Astrocyte (in vitro differentiated cells and primary cell): ENCODE data around the gene CIDEB. TPM values are rescaled to one million over a fixed set of nuclear protein-coding genes. Genes with fewer than 3 reads are reported as not detected.

Source experiments
- DNase-seq: peaks from one replicate; pipeline ENCODE4 v3.0.0-alpha.2; 2010; ENCODE audit warnings: low read depth
- FAIRE-seq: peaks from 2 replicates; lab custom pipeline; 2011; peaks lifted over from hg19 to GRCh38; lab: Jason Lieb, UNC
- H2AFZ ChIP-seq: 2 replicates; pipeline ENCODE4 v1.6.0; 2012; ENCODE audit warnings: low read depth, low read length, inconsistent platforms
- H3K27ac ChIP-seq: 2 replicates; pipeline ENCODE4 v1.5.1; 2011; ENCODE audit warnings: low read depth, low read length, inconsistent platforms
- H3K27me3 ChIP-seq: 2 replicates; pipeline ENCODE4 v1.6.0; 2011; ENCODE audit warnings: low read length, inconsistent platforms; ENCODE audit not compliant: insufficient read depth
- H3K36me3 ChIP-seq: 2 replicates; pipeline ENCODE4 v1.5.1; 2011; ENCODE audit warnings: low read length, inconsistent platforms; ENCODE audit not compliant: insufficient read depth
- H3K4me1 ChIP-seq: 2 replicates; pipeline ENCODE4 v1.5.1; 2011; ENCODE audit warnings: low read length, inconsistent platforms; ENCODE audit not compliant: insufficient read depth
- H3K4me2 ChIP-seq: 2 replicates; pipeline ENCODE4 v1.6.0; 2012; ENCODE audit warnings: low read length, inconsistent platforms
- H3K4me3 ChIP-seq: 2 replicates; pipeline ENCODE4 v1.5.1; 2011; ENCODE audit warnings: low read depth, mild to moderate bottlenecking, low read length, inconsistent platforms; ENCODE audit not compliant: insufficient read depth
- H3K79me2 ChIP-seq: 2 replicates; pipeline ENCODE4 v1.6.0; 2012; ENCODE audit warnings: mild to moderate bottlenecking, low read length, inconsistent platforms; ENCODE audit not compliant: insufficient read depth
- H3K9ac ChIP-seq: 2 replicates; pipeline ENCODE4 v1.6.0; 2012; ENCODE audit warnings: mild to moderate bottlenecking, low read length, inconsistent platforms
- H3K9me3 ChIP-seq: 2 replicates; pipeline ENCODE4 v1.5.1; 2012; ENCODE audit warnings: low read depth, mild to moderate bottlenecking, low read length, inconsistent platforms; ENCODE audit not compliant: insufficient read depth
- H4K20me1 ChIP-seq: 2 replicates; pipeline ENCODE4 v1.6.0; 2012; ENCODE audit warnings: low read length, inconsistent platforms; ENCODE audit not compliant: insufficient read depth
- H3K27ac Mint-ChIP-seq: one replicate; pipeline ENCODE4 v1.8.0; 2021; ENCODE audit warnings: mild to moderate bottlenecking, mixed read lengths; ENCODE audit not compliant: unreplicated experiment
- H3K27me3 Mint-ChIP-seq: one replicate; pipeline ENCODE4 v1.8.0; 2021; ENCODE audit warnings: low read depth, mixed read lengths; ENCODE audit not compliant: unreplicated experiment
- H3K36me3 Mint-ChIP-seq: one replicate; pipeline ENCODE4 v1.8.0; 2021; ENCODE audit warnings: low read depth, mixed read lengths; ENCODE audit not compliant: unreplicated experiment
- H3K4me1 Mint-ChIP-seq: one replicate; pipeline ENCODE4 v1.8.0; 2021; ENCODE audit warnings: low read depth, mixed read lengths; ENCODE audit not compliant: unreplicated experiment
- H3K4me3 Mint-ChIP-seq: one replicate; pipeline ENCODE4 v1.8.0; 2021; ENCODE audit warnings: mild to moderate bottlenecking, moderate library complexity, mixed read lengths; ENCODE audit not compliant: unreplicated experiment
- H3K9me3 Mint-ChIP-seq: one replicate; pipeline ENCODE4 v1.8.0; 2021; ENCODE audit warnings: mild to moderate bottlenecking, mixed read lengths; ENCODE audit not compliant: unreplicated experiment
- EZH2 ChIP-seq: IDR thresholded peaks from 2 replicates; pipeline ENCODE4 v1.6.1; 2012; ENCODE audit warnings: mild to moderate bottlenecking, low read length, inconsistent platforms; ENCODE audit not compliant: insufficient read depth
- total RNA-seq: library from RNA; stranded (reverse); gene quantifications from 2 replicates; pipeline ENCODE4 v1.2.1, GENCODE V29; 2021
- TF ChIP-seq, protein P1 (sequence below): IDR thresholded peaks from 2 replicates; pipeline ENCODE4 v1.5.1; 2011; ENCODE audit warnings: low read depth, mild to moderate bottlenecking, inconsistent platforms, low read length, moderate library complexity; ENCODE audit not compliant: insufficient read depth

The CIDEB gene
- total RNA-seq, 1 donor from 2014 or later: not detected

DNA sequence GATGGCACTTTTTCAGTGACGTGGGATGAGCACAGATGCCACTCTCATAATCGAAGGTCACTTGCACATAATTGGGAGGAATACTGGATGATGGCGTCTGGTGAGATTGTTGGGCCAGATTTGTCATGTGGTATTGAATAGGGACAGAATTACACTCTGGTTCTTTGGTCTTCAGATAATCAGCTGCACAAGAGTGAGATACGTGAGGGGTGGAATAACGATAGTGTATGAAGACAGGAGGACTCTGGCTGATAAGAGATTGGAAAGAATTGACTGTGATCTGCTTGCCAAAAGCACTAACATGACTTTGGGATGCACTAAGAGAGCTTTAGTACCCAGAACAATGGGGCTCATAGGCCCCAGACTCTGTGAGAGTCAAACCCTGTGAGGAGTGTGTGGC lies 29.4 kb downstream of the CIDEB start:
- no peaks in the 10 kb centered on the region for H3K9me3 ChIP-seq
- H3K4me3 Mint-ChIP-seq: no peak overlapping the region
- H3K4me1 ChIP-seq: no peaks in the 10 kb centered on the region
- TF ChIP-seq, protein P1, sequence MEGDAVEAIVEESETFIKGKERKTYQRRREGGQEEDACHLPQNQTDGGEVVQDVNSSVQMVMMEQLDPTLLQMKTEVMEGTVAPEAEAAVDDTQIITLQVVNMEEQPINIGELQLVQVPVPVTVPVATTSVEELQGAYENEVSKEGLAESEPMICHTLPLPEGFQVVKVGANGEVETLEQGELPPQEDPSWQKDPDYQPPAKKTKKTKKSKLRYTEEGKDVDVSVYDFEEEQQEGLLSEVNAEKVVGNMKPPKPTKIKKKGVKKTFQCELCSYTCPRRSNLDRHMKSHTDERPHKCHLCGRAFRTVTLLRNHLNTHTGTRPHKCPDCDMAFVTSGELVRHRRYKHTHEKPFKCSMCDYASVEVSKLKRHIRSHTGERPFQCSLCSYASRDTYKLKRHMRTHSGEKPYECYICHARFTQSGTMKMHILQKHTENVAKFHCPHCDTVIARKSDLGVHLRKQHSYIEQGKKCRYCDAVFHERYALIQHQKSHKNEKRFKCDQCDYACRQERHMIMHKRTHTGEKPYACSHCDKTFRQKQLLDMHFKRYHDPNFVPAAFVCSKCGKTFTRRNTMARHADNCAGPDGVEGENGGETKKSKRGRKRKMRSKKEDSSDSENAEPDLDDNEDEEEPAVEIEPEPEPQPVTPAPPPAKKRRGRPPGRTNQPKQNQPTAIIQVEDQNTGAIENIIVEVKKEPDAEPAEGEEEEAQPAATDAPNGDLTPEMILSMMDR: no peak
- no peak for TF ChIP-seq EZH2
- no peaks in the 10 kb centered on the region for H3K27me3 ChIP-seq
- H3K36me3 Mint-ChIP-seq: peaks cover 16% of the 10 kb centered on the region
- FAIRE-seq: no peak
- H3K27ac Mint-ChIP-seq: no peak overlapping the region
- no peaks in the 10 kb centered on the region for H3K27me3 Mint-ChIP-seq
- no peak overlapping the region for H3K4me3 ChIP-seq
- H3K27ac ChIP-seq: no peak overlapping the region
- peaks cover 7% of the 10 kb centered on the region for H3K4me1 Mint-ChIP-seq
- H3K9me3 Mint-ChIP-seq: no peaks in the 10 kb centered on the region
- H3K79me2 ChIP-seq: no peaks in the 10 kb centered on the region
- H4K20me1 ChIP-seq: peaks cover 18% of the 10 kb centered on the region
- H3K4me2 ChIP-seq: no peak overlapping the region
- no peak for DNase-seq
- no peak overlapping the region for H2AFZ ChIP-seq
- H3K9ac ChIP-seq: no peak overlapping the region
- H3K36me3 ChIP-seq: no peaks in the 10 kb centered on the region

DNA sequence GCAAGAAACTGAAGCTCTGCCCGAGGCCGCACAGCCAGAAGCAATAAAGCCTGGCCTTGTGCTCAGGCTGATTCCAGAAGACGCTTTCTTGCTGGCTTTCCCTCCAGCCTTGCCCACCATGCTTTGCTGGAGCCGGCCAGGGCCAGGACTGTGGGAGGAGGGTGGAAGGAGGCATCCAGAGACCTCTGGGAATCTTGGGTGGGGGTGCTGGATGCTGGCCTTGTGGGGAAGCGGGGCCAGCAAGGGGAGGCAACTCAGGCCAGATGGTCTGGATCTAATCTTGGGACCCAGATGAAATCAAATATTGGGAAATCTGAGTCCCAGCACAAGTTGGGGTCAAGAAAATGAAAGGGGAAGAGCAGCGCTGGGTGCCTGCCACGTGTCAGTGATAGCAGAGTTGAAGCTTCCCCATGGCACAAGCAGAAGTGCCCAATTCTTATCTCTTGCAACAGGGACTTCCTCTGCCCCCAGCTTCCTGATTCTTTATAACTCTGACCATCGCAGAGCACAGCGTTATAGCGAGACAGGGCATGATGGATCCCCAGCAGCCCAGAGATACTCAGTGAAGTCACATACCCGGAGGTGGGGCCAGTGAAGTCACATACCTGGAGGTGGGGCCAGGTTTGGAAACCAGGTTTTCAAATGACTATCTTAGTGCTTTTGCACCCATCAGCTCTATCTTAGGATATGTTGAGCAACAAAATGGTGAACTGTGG lies 30.0 kb downstream of the CIDEB start:
- Histone ChIP-seq H2AFZ (no peak overlapping the region), H3K79me2 (no peaks in the 10 kb centered on the region), H3K9ac (no peak overlapping the region), H3K36me3 (no peaks in the 10 kb centered on the region), H3K27me3 (no peaks in the 10 kb centered on the region), H3K27ac (no peak overlapping the region), H3K4me2 (no peak overlapping the region), H3K4me1 (no peaks in the 10 kb centered on the region), H3K4me3 (no peak overlapping the region), H3K9me3 (no peaks in the 10 kb centered on the region), H4K20me1 (peaks cover 18% of the 10 kb centered on the region)
- FAIRE-seq: no peak
- H3K4me1 Mint-ChIP-seq: peaks cover 5% of the 10 kb centered on the region
- H3K27ac Mint-ChIP-seq: no peak overlapping the region
- peaks cover 16% of the 10 kb centered on the region for H3K36me3 Mint-ChIP-seq
- no peak for DNase-seq
- H3K4me3 Mint-ChIP-seq: no peak overlapping the region
- H3K9me3 Mint-ChIP-seq: no peaks in the 10 kb centered on the region
- H3K27me3 Mint-ChIP-seq: no peaks in the 10 kb centered on the region
- TF ChIP-seq, protein P1: no peak
- no peak for TF ChIP-seq EZH2

DNA sequence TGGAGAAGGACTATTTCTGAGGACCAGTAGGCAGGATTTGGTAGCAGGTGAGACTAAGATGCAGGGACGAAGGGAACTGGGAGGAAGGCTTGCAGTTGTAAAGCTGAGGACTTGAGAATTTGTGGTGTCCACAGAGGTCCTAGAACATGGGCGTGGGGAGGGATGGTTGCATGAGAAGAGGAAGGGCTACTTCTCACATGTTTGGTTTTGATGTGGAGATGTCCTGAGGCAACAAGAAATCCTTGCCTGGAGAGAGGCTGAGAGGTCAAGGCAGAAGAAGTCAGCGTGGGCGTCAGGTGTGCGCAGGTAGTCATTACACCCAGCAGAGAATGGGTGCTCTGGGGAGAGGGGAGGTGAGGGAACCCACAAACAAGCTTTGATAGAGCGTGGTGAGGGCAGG lies 30.7 kb downstream of the CIDEB start:
- no peaks in the 10 kb centered on the region for H3K9me3 ChIP-seq
- no peak for FAIRE-seq
- no peak for DNase-seq
- H3K27ac Mint-ChIP-seq: no peak overlapping the region
- no peaks in the 10 kb centered on the region for H3K79me2 ChIP-seq
- no peak overlapping the region for H3K4me3 ChIP-seq
- TF ChIP-seq, protein P1: no peak
- TF ChIP-seq EZH2: no peak
- no peak overlapping the region for H3K4me3 Mint-ChIP-seq
- H3K4me2 ChIP-seq: no peak overlapping the region
- H3K27me3 Mint-ChIP-seq: no peaks in the 10 kb centered on the region
- no peak overlapping the region for H3K27ac ChIP-seq
- no peaks in the 10 kb centered on the region for H3K27me3 ChIP-seq
- H3K36me3 Mint-ChIP-seq: peaks cover 16% of the 10 kb centered on the region
- H4K20me1 ChIP-seq: peaks cover 18% of the 10 kb centered on the region
- no peak overlapping the region for H2AFZ ChIP-seq
- no peaks in the 10 kb centered on the region for H3K9me3 Mint-ChIP-seq
- H3K4me1 ChIP-seq: no peaks in the 10 kb centered on the region
- no peaks in the 10 kb centered on the region for H3K36me3 ChIP-seq
- peaks cover 8% of the 10 kb centered on the region for H3K4me1 Mint-ChIP-seq
- no peak overlapping the region for H3K9ac ChIP-seq
